PFSK-1 (cell line): ENCODE measurements around the gene CSTF1.

Experiments
- FOXP2 ChIP-seq: optimal IDR thresholded peaks from 2 replicates; pipeline ENCODE3; 2011; ENCODE audit warnings: borderline replicate concordance, control low read depth, inconsistent platforms; ENCODE audit not compliant: insufficient read depth; ENCODE audit errors: extremely low read length, extremely low read depth
- POLR2AphosphoS5 ChIP-seq: IDR thresholded peaks from 2 replicates; pipeline ENCODE4 v1.6.1; 2012; ENCODE audit warnings: low read depth, mild to moderate bottlenecking, control low read depth, low read length, moderate library complexity
- REST ChIP-seq, 2 experiments: IDR thresholded peaks; 2 replicates each; pipeline versions ENCODE4 v1.6.1 to v1.8.0; 2011 to 2012; ENCODE audit warnings: low read depth in 2 of 2, low read length in 2 of 2, control low read depth in 1 of 2, inconsistent platforms in 1 of 2, mild to moderate bottlenecking in 1 of 2, moderate library complexity in 1 of 2; ENCODE audit not compliant: insufficient read depth in 1 of 2
- SIN3A ChIP-seq: IDR thresholded peaks from 2 replicates; pipeline ENCODE4 v1.6.1; 2012; ENCODE audit warnings: mild to moderate bottlenecking, low read length, moderate library complexity, borderline replicate concordance; ENCODE audit not compliant: insufficient read depth
- TAF1 ChIP-seq: IDR thresholded peaks from 2 replicates; pipeline ENCODE4 v1.6.1; 2012; ENCODE audit warnings: low read length, control low read depth, borderline replicate concordance; ENCODE audit not compliant: insufficient read depth

The CSTF1 gene

GRCh38 chr20:56422076-56422823 lies 29.8 kb downstream of the CSTF1 start:
- TF ChIP-seq FOXP2 (no peak), TAF1 (no peak), POLR2AphosphoS5 (no peak), REST (IDR thresholded peaks at IDR 0.05; ENCODE audit: insufficient read depth in 1 of 2, low read depth in 2 of 2, low read length in 2 of 2) (no peak), SIN3A (no peak)

- no peak for TF ChIP-seq POLR2AphosphoS5
- TF ChIP-seq TAF1 = no peak
- no peak for TF ChIP-seq FOXP2
- TF ChIP-seq SIN3A = no peak
- no peak for TF ChIP-seq REST (IDR thresholded peaks at IDR 0.05; ENCODE audit: insufficient read depth in 1 of 2, low read depth in 2 of 2, low read length in 2 of 2)
Observed at GRCh38 chr20:56422824-56423189, 30.4 kb downstream of the CSTF1 start.

- TF ChIP-seq FOXP2 (no peak), REST (IDR thresholded peaks at IDR 0.05; ENCODE audit: insufficient read depth in 1 of 2, low read depth in 2 of 2, low read length in 2 of 2) (no peak), POLR2AphosphoS5 (no peak), TAF1 (no peak), SIN3A (no peak)
Observed at GRCh38 chr20:56423211-56423610, 30.8 kb downstream of the CSTF1 start.

- TF ChIP-seq REST (IDR thresholded peaks at IDR 0.05; ENCODE audit: insufficient read depth in 1 of 2, low read depth in 2 of 2, low read length in 2 of 2) (no peak), FOXP2 (no peak), POLR2AphosphoS5 (no peak), TAF1 (no peak), SIN3A (no peak)
Observed at GRCh38 chr20:56423886-56424285, 31.4 kb downstream of the CSTF1 start.

- TF ChIP-seq POLR2AphosphoS5 (no peak), FOXP2 (no peak), SIN3A (no peak), TAF1 (no peak)
Observed at GRCh38 chr20:56424931-56425330, 32.5 kb downstream of the CSTF1 start.
